ENCODE measurements around the gene POLR1C.
A peak's percentile ranks its signal among the peaks of the same experiment; 100 is the strongest.

Gene POLR1C

GRCh38 chr6:43499028-43499815 lies 17.7 kb upstream of the POLR1C start:
- H3K27ac ChIP-seq (ENCODE audit: low read depth, low read length), result no peak overlapping the region
- H3K9me3 ChIP-seq (ENCODE audit: control insufficient read depth in 1 of 2, low read length in 2 of 2), result no peaks in the 10 kb centered on the region
- no peak overlapping the region for H3K4me3 ChIP-seq (ENCODE audit: low read depth in 1 of 2, low read length in 2 of 2)
- H3K4me1 ChIP-seq (ENCODE audit: control insufficient read depth in 1 of 2, insufficient read depth in 2 of 2, low read length in 2 of 2), result peaks cover 18 to 20% of the 10 kb centered on the region in 2 donors
- no peak overlapping the region for H3K9ac ChIP-seq (ENCODE audit: low read depth in 1 of 2, low read length in 2 of 2)
- no peaks in the 10 kb centered on the region for H3K27me3 ChIP-seq (ENCODE audit: control insufficient read depth in 1 of 2, insufficient read depth in 2 of 2, low read length in 2 of 2)
- peaks cover 37 to 70% of the 10 kb centered on the region in 2 donors for H3K36me3 ChIP-seq (ENCODE audit: control insufficient read depth in 1 of 2, insufficient read depth in 2 of 2, low read length in 2 of 2)

- no peak overlapping the region for H3K4me3 ChIP-seq (ENCODE audit: low read depth in 1 of 2, low read length in 2 of 2)
- peaks cover 37 to 79% of the 10 kb centered on the region in 2 donors for H3K36me3 ChIP-seq (ENCODE audit: control insufficient read depth in 1 of 2, insufficient read depth in 2 of 2, low read length in 2 of 2)
- no peaks in the 10 kb centered on the region for H3K27me3 ChIP-seq (ENCODE audit: control insufficient read depth in 1 of 2, insufficient read depth in 2 of 2, low read length in 2 of 2)
- peaks cover 2 to 4% of the 10 kb centered on the region in 2 donors for H3K4me1 ChIP-seq (ENCODE audit: control insufficient read depth in 1 of 2, insufficient read depth in 2 of 2, low read length in 2 of 2)
- H3K9ac ChIP-seq (ENCODE audit: low read depth in 1 of 2, low read length in 2 of 2), result no peak overlapping the region
- H3K27ac ChIP-seq (ENCODE audit: low read depth, low read length), result no peak overlapping the region
- no peaks in the 10 kb centered on the region for H3K9me3 ChIP-seq (ENCODE audit: control insufficient read depth in 1 of 2, low read length in 2 of 2)
These were observed 16.0 kb upstream of the POLR1C start for GRCh38 chr6:43500921-43501320.

GRCh38 chr6:43502666-43503065 lies 14.2 kb upstream of the POLR1C start:
- Histone ChIP-seq H3K4me1 (ENCODE audit: control insufficient read depth in 1 of 2, insufficient read depth in 2 of 2, low read length in 2 of 2) (peaks cover 4% of the 10 kb centered on the region in 2 donors), H3K4me3 (ENCODE audit: low read depth in 1 of 2, low read length in 2 of 2) (no peak overlapping the region), H3K36me3 (ENCODE audit: control insufficient read depth in 1 of 2, insufficient read depth in 2 of 2, low read length in 2 of 2) (peaks cover 35 to 76% of the 10 kb centered on the region in 2 donors), H3K9me3 (ENCODE audit: control insufficient read depth in 1 of 2, low read length in 2 of 2) (no peaks in the 10 kb centered on the region), H3K27ac (ENCODE audit: low read depth, low read length) (no peak overlapping the region), H3K9ac (ENCODE audit: low read depth in 1 of 2, low read length in 2 of 2) (no peak overlapping the region), H3K27me3 (ENCODE audit: control insufficient read depth in 1 of 2, insufficient read depth in 2 of 2, low read length in 2 of 2) (no peaks in the 10 kb centered on the region)

DNA sequence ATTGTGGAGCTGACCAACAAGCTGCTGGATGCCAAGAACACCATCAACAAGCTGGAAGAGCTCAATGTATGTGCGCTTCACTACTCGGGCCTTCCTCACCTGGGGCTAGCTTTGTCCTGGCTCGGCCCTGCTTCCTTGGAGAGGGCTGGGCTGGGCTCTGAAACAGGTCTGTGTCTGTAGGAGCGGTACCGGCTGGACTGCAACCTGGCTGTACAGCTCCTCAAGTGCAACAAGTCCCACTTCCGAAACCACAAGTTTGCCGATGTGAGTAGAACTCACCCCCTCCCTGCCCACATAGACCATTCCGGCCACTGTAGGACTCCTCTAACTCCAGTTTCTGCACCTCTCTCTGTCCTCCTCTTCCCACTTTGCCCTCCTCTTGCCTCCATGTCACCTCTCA lies 13.4 kb upstream of the POLR1C start:
- H3K4me3 ChIP-seq (ENCODE audit: low read depth in 1 of 2, low read length in 2 of 2), result no peak overlapping the region
- H3K36me3 ChIP-seq (ENCODE audit: control insufficient read depth in 1 of 2, insufficient read depth in 2 of 2, low read length in 2 of 2), result peaks cover 30 to 68% of the 10 kb centered on the region in 2 donors
- H3K4me1 ChIP-seq (ENCODE audit: control insufficient read depth in 1 of 2, insufficient read depth in 2 of 2, low read length in 2 of 2), result peaks cover 4 to 8% of the 10 kb centered on the region in 2 donors
- peaks cover 0 to 4% of the 10 kb centered on the region in 2 donors for H3K27me3 ChIP-seq (ENCODE audit: control insufficient read depth in 1 of 2, insufficient read depth in 2 of 2, low read length in 2 of 2)
- no peaks in the 10 kb centered on the region for H3K9me3 ChIP-seq (ENCODE audit: control insufficient read depth in 1 of 2, low read length in 2 of 2)
- H3K27ac ChIP-seq (ENCODE audit: low read depth, low read length), result no peak overlapping the region
- H3K9ac ChIP-seq (ENCODE audit: low read depth in 1 of 2, low read length in 2 of 2), result no peak overlapping the region

- H3K36me3 ChIP-seq (ENCODE audit: control insufficient read depth in 1 of 2, insufficient read depth in 2 of 2, low read length in 2 of 2), result peaks cover 15 to 53% of the 10 kb centered on the region in 2 donors
- no peak overlapping the region for H3K4me3 ChIP-seq (ENCODE audit: low read depth in 1 of 2, low read length in 2 of 2)
- no peak overlapping the region for H3K27ac ChIP-seq (ENCODE audit: low read depth, low read length)
- no peaks in the 10 kb centered on the region for H3K9me3 ChIP-seq (ENCODE audit: control insufficient read depth in 1 of 2, low read length in 2 of 2)
- H3K9ac ChIP-seq (ENCODE audit: low read depth in 1 of 2, low read length in 2 of 2), result no peak overlapping the region
- H3K4me1 ChIP-seq (ENCODE audit: control insufficient read depth in 1 of 2, insufficient read depth in 2 of 2, low read length in 2 of 2), result peaks cover 15 to 20% of the 10 kb centered on the region in 2 donors
- peaks cover 0 to 15% of the 10 kb centered on the region in 2 donors for H3K27me3 ChIP-seq (ENCODE audit: control insufficient read depth in 1 of 2, insufficient read depth in 2 of 2, low read length in 2 of 2)
These were observed 11.9 kb upstream of the POLR1C start for GRCh38 chr6:43504756-43505593.

DNA sequence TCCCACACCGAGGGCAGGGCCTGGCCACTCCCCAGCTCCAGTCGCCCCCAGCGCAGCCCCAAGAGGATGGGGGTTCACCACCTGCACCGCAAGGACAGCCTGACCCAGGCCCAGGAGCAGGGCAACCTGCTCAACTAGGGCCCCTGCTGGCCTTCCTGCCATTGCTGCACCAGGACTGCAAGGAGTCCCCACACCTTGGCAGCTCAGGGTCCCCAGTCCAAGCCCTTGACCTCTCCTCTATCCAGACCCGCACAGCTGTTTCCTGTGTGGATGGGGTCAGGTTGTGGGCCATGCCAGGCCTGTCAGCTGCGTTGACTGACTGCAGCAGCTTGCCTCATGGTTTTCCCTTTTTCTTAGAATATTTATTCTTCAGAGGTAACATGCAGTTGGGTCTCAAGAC lies 11.2 kb upstream of the POLR1C start:
- H3K36me3 ChIP-seq (ENCODE audit: control insufficient read depth in 1 of 2, insufficient read depth in 2 of 2, low read length in 2 of 2), result peaks cover 11 to 46% of the 10 kb centered on the region in 2 donors
- H3K9ac ChIP-seq (ENCODE audit: low read depth in 1 of 2, low read length in 2 of 2), result no peak overlapping the region
- no peaks in the 10 kb centered on the region for H3K9me3 ChIP-seq (ENCODE audit: control insufficient read depth in 1 of 2, low read length in 2 of 2)
- no peak overlapping the region for H3K4me3 ChIP-seq (ENCODE audit: low read depth in 1 of 2, low read length in 2 of 2)
- H3K27me3 ChIP-seq (ENCODE audit: control insufficient read depth in 1 of 2, insufficient read depth in 2 of 2, low read length in 2 of 2), result peaks cover 0 to 15% of the 10 kb centered on the region in 2 donors
- peaks cover 17 to 24% of the 10 kb centered on the region in 2 donors for H3K4me1 ChIP-seq (ENCODE audit: control insufficient read depth in 1 of 2, insufficient read depth in 2 of 2, low read length in 2 of 2)
- H3K27ac ChIP-seq (ENCODE audit: low read depth, low read length), result no peak overlapping the region

GRCh38 chr6:43506171-43506570 lies 10.7 kb upstream of the POLR1C start:
- peaks cover 22 to 29% of the 10 kb centered on the region in 2 donors for H3K4me1 ChIP-seq (ENCODE audit: control insufficient read depth in 1 of 2, insufficient read depth in 2 of 2, low read length in 2 of 2)
- H3K9ac ChIP-seq (ENCODE audit: low read depth in 1 of 2, low read length in 2 of 2), result no peak overlapping the region

DNA sequence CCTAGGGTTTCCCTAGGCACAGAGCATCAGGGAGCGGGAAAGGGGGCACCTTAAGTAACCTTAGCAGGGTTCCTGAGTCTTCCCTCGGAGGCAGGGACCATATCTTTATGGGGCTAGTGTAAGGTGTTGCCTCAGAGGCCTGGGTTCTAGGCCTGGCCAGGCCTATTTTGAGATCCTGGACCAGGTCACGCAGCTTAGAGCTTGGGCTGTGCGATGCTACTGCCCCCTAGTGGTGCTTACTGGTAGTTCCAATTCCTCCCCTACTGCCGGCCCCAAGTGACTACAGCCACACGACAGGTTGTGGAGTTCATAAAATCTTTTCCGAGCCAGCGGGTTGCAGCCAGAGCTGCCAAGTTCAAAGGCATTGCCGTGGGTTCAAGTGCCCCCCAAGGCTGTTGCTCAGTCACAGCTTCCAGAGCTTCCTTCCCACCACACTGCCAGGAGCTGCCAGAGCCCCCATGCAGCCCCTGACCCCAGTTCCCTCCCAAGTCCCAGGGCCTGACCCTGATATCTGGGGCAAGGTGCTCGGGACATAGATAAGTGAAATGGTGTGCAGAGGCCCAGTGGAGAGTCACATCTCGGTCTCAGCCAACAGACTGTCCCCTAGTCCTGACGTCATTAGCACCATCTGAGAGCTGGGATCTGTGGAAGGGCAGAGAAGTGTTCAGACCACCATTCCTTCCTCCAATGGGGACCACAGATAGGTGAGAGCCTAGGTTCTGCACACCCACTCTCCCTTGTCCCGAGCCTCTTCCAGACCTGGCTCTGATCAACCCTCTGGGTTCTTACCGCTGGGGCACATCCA lies 10.0 kb upstream of the POLR1C start:
- no peak overlapping the region for H3K27ac ChIP-seq (ENCODE audit: low read depth, low read length)
- peaks cover 14 to 46% of the 10 kb centered on the region in 2 donors for H3K36me3 ChIP-seq (ENCODE audit: control insufficient read depth in 1 of 2, insufficient read depth in 2 of 2, low read length in 2 of 2)
- peaks cover 29 to 33% of the 10 kb centered on the region in 2 donors for H3K4me1 ChIP-seq (ENCODE audit: control insufficient read depth in 1 of 2, insufficient read depth in 2 of 2, low read length in 2 of 2)
- no peaks in the 10 kb centered on the region for H3K9me3 ChIP-seq (ENCODE audit: control insufficient read depth in 1 of 2, low read length in 2 of 2)
- no peak overlapping the region for H3K9ac ChIP-seq (ENCODE audit: low read depth in 1 of 2, low read length in 2 of 2)
- H3K4me3 ChIP-seq (ENCODE audit: low read depth in 1 of 2, low read length in 2 of 2), result no peak overlapping the region
- peaks cover 0 to 15% of the 10 kb centered on the region in 2 donors for H3K27me3 ChIP-seq (ENCODE audit: control insufficient read depth in 1 of 2, insufficient read depth in 2 of 2, low read length in 2 of 2)

More at GRCh38 chr6:43506171-43506570, 10.7 kb upstream of the POLR1C start:
- H3K9me3 ChIP-seq (ENCODE audit: control insufficient read depth in 1 of 2, low read length in 2 of 2), result no peaks in the 10 kb centered on the region
- no peak overlapping the region for H3K27ac ChIP-seq (ENCODE audit: low read depth, low read length)
- H3K36me3 ChIP-seq (ENCODE audit: control insufficient read depth in 1 of 2, insufficient read depth in 2 of 2, low read length in 2 of 2), result peaks cover 10 to 44% of the 10 kb centered on the region in 2 donors
- peaks cover 0 to 15% of the 10 kb centered on the region in 2 donors for H3K27me3 ChIP-seq (ENCODE audit: control insufficient read depth in 1 of 2, insufficient read depth in 2 of 2, low read length in 2 of 2)
- no peak overlapping the region for H3K4me3 ChIP-seq (ENCODE audit: low read depth in 1 of 2, low read length in 2 of 2)

DNA sequence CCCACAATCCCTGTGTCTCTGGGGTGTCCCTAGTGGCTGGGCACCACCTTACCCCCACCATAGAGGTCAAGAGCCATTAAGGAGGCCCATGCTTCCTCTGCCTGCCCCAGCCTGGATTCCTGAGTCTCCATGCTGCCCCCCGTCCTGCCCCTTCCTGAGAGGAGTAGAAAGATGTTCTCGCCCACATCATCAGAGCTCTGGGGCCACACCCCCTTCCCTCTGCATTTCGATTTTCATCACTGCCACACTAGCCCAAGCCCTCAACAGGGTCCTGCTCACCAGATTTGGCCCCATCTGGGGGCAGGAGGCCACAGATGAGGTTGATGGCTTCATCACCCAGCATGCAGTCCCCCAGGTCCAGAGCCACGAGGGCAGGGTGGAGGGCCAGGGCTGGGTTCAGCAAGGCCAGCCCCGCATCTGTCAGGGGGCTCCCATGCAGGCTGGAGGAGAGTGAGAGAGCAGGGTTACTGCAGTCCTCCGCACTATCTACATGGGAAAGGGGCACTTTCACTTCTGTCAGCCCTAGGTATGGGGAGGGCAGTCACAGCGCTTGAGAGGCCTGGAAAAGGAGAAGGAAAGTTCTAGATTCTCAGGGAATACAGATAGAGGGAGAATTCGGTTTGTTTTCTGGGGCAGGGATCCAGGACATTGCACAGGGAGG lies 8.3 kb upstream of the POLR1C start:
- Histone ChIP-seq H3K4me1 (ENCODE audit: control insufficient read depth in 1 of 2, insufficient read depth in 2 of 2, low read length in 2 of 2) (peaks cover 29 to 33% of the 10 kb centered on the region in 2 donors), H3K4me3 (ENCODE audit: low read depth in 1 of 2, low read length in 2 of 2) (peak overlapping the region; percentile 47 to 75), H3K9ac (ENCODE audit: low read depth in 1 of 2, low read length in 2 of 2) (no peak overlapping the region), H3K9me3 (ENCODE audit: control insufficient read depth in 1 of 2, low read length in 2 of 2) (no peaks in the 10 kb centered on the region), H3K27ac (ENCODE audit: low read depth, low read length) (no peak overlapping the region), H3K27me3 (ENCODE audit: control insufficient read depth in 1 of 2, insufficient read depth in 2 of 2, low read length in 2 of 2) (peaks cover 0 to 15% of the 10 kb centered on the region in 2 donors), H3K36me3 (ENCODE audit: control insufficient read depth in 1 of 2, insufficient read depth in 2 of 2, low read length in 2 of 2) (peaks cover 25 to 46% of the 10 kb centered on the region in 2 donors)

All from duodenal mucosa (tissue), 2 donors.